HEK293T (cell line): ENCODE measurements around the gene MN1.

Experiments
- CTBP1 ChIP-seq: fragments of 450-650 bp; IDR thresholded peaks from 2 replicates; pipeline ENCODE4 v1.6.1; 2016; ENCODE audit warnings: borderline replicate concordance
- FOXK2 ChIP-seq: fragments of 450-650 bp; IDR thresholded peaks from 2 replicates; pipeline ENCODE4 v1.6.1; 2016; ENCODE audit warnings: mild to moderate bottlenecking
- SP1 ChIP-seq: fragments of 450-650 bp; IDR thresholded peaks from 2 replicates; pipeline ENCODE4 v1.6.1; 2017

DNA sequence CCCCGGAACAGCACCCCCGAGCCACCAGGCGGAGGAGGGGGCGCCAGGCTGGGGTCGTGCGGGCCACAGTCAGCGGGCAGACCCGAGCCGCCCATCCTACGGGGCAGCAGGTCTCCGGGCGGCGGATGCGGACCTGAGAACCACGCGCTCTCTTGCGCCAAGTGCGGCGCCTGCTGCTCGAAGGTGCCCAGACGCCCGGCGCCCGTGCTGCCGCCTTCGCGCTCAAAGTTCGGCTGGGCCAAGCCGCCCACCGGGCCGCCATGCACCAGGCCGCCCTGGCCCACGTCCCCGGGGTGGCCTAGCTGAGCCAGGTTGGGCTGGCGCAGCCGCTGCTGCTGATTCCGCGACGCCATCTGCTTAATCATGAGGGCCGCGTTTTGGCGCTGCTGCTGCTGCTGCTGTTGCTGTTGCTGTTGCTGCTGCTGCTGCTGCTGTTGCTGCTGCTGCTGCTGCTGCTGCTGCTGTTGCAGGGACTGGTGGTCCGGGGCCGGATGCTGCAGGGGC is 3.0 kb downstream of the MN1 start:
- TF ChIP-seq FOXK2 (no peak), SP1 (no peak), CTBP1 (no peak)
